ENCODE measurements around the gene AWAT2.

The AWAT2 gene

DNA sequence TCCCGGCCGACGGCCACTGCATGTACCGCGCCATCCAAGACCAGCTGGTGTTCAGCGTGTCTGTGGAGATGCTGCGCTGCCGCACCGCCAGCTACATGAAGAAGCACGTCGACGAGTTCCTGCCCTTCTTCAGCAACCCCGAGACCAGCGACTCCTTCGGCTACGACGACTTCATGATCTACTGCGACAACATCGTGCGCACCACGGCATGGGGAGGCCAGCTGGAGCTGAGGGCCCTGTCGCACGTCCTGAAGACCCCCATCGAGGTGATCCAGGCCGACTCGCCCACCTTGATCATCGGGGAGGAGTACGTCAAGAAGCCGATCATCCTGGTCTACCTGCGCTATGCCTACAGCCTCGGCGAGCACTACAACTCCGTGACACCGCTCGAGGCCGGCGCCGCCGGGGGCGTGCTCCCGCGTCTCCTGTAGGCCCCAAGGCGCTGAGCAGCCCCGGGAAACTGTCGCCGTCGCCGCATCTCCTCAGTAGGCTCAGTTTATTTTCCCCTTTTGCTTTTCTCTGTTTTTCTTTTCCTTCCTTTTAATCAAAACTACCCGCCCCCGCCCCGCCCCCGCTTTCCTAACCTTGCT, 13.3 kb upstream of the AWAT2 start:
- CTCF ChIA-PET = no interaction called here
- POLR2A ChIA-PET = no interaction called here

GRCh38 chrX:70062076-70062475, 12.3 kb upstream of the AWAT2 start, which contains the start of gene OTUD6A:
Gene OTUD6A (plus strand): TSS chrX:70062457. CDS start chrX:70062525, 68 bp downstream.
- ChIA-PET POLR2A (no interaction called here), CTCF (no interaction called here)
- H3K4me3 ChIP-seq (ENCODE audit: low read depth, low read length) = no peak within 1 kb of the TSS
- TF ChIP-seq CTCF (IDR thresholded peaks at IDR 0.05; ENCODE audit: insufficient read depth, low read length, missing control alignments) = no peak
- DNase-seq (ENCODE audit: low read depth, low spot score) = no peak

More for the DNA sequence above, 13.3 kb upstream of the AWAT2 start:
- H3K4me3 ChIP-seq (ENCODE audit: low read depth, low read length) = no peak overlapping the region
- no peak for DNase-seq (ENCODE audit: low read depth, low spot score)
- TF ChIP-seq CTCF (IDR thresholded peaks at IDR 0.05; ENCODE audit: insufficient read depth, low read length, missing control alignments) = no peak

DNA sequence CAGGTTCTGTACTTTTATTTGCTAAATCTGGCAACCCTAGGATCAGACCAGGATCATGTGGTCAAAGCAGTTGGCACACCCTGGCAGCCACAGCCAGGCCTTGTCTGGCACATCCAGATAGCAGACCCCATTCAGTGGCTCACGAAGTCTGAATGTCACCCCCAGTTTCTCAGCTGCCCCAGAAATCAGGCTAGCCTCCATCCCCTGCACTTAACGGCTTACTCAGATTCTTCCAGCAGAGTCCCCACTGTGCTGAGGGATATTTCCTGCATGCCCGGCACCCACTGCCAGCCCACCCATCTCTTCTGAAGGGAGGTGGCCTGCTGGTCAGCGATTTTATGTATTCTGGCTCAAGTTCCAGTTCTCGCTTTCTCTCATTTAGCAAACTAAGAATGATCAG, 4.7 kb upstream of the AWAT2 start:
- DNase-seq (ENCODE audit: low read depth, low spot score) = no peak
- CTCF ChIA-PET = no interaction called here

DNA sequence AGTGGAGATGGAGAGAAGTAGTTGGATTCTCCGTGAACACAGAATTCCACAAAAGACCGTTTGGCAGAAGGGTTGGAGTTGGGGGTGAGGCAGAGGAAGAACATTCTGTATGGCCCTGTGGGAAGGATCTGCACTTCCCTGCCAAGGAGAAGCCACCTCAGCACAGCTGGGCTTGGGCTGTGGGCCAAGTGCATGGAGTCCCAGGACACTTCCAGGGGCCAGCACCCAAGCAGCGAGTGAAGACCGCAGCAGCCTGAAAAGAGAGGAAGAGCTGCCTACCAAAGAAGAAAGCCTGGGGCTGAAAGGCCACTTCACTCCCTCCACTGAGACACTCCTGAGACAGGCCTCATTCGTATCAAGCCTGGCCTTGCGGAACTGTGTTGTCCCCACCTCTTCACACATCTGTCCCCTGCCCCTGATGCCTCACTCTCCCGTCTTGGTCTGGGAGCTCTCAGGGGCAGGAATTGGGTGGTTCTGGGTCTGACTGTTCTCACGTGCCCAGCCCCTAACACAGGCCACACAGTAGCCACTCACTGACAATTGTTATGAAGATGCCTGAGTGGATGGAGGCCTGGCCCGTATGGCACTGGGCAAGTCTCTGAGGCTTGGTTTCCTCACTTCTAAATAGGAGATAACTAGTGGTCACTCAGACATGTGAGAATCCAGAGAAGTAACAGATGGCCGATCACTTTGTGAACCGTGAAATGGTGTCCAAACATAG, 3.3 kb upstream of the AWAT2 start:
- ChIA-PET CTCF (no interaction called here), POLR2A (no interaction called here)
- H3K4me3 ChIP-seq (ENCODE audit: low read depth, low read length) = no peak overlapping the region
- no peak for TF ChIP-seq CTCF (IDR thresholded peaks at IDR 0.05; ENCODE audit: insufficient read depth, low read length, missing control alignments)
- DNase-seq (ENCODE audit: low read depth, low spot score) = no peak

More for the DNA sequence above, 4.7 kb upstream of the AWAT2 start:
- no peak overlapping the region for H3K4me3 ChIP-seq (ENCODE audit: low read depth, low read length)
- TF ChIP-seq CTCF (IDR thresholded peaks at IDR 0.05; ENCODE audit: insufficient read depth, low read length, missing control alignments) = no peak
- POLR2A ChIA-PET = no interaction called here

- TF ChIP-seq CTCF (IDR thresholded peaks at IDR 0.05; ENCODE audit: insufficient read depth, low read length, missing control alignments) = no peak
- ChIA-PET CTCF (no interaction called here), POLR2A (no interaction called here)
- no peak for DNase-seq (ENCODE audit: low read depth, low spot score)
- H3K4me3 ChIP-seq (ENCODE audit: low read depth, low read length) = no peak overlapping the region
Observed at GRCh38 chrX:70049406-70049805, 332 bp downstream of the AWAT2 start.

DNA sequence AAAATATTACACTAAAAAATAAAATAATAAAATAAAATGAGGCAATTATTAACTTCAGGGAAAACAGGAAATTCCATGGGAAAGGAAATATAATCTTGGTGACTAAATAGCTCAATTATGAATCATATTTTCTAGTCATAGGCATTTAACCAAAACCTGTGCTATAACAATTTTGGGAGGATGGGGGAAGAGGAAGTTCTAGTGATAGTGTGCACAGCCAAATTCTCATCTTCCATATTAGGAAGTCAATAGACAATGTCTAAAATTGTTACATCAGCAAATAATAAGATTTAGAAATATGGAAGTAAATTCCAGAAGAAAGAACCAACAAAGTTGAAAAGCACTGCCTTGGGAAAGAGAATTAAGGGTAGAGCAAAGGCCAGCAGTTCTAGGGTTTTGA, 2.8 kb downstream of the AWAT2 start:
- TF ChIP-seq CTCF (IDR thresholded peaks at IDR 0.05; ENCODE audit: insufficient read depth, low read length, missing control alignments) = no peak
- POLR2A ChIA-PET = no interaction called here
- CTCF ChIA-PET = interaction anchor here (0.7 to 1.0 kb wide), 2 partner anchors 12 to 86 kb away, joined by 3 read pairs; partner anchors contain the start of gene IGBP1
- no peak for DNase-seq (ENCODE audit: low read depth, low spot score)
- H3K4me3 ChIP-seq (ENCODE audit: low read depth, low read length) = no peak overlapping the region

Data from AG04449 (cell line).